ENCODE results near the gene LGALS9.
"Not testable (repeated sequence)": the region's sequence is repeated elsewhere in the genome, so short reads cannot be mapped to it uniquely, and the experiment has no call there.

LGALS9 gene

GRCh38 chr17:27631897-27632725, 1.1 kb downstream of the LGALS9 start:
- peak; percentile 57 for DNase-seq

GRCh38 chr17:27632766-27633165, 1.8 kb downstream of the LGALS9 start:
- DNase-seq: peak; percentile 65

- DNase-seq: peak; percentile 84
Observed at GRCh38 chr17:27633312-27634025, 2.5 kb downstream of the LGALS9 start.

- DNase-seq: no peak
Observed at GRCh38 chr17:27634026-27634335, 3.0 kb downstream of the LGALS9 start.

GRCh38 chr17:27634776-27635175, 3.8 kb downstream of the LGALS9 start:
- DNase-seq: no peak

- DNase-seq: peak; percentile 82
Observed at GRCh38 chr17:27635275-27635823, 4.4 kb downstream of the LGALS9 start.

GRCh38 chr17:27636005-27636520, 5.1 kb downstream of the LGALS9 start:
- DNase-seq: not testable (repeated sequence)

- not testable (repeated sequence) for DNase-seq
Observed at GRCh38 chr17:27637818-27638217, 6.8 kb downstream of the LGALS9 start.

GRCh38 chr17:27638415-27638914, 7.5 kb downstream of the LGALS9 start:
- DNase-seq: not testable (repeated sequence)

GRCh38 chr17:27640790-27641189, 9.8 kb downstream of the LGALS9 start:
- DNase-seq: no peak

GRCh38 chr17:27644586-27644985, 13.6 kb downstream of the LGALS9 start:
- no peak for DNase-seq

- DNase-seq: not testable (repeated sequence)
Observed at GRCh38 chr17:27645621-27646020, 14.6 kb downstream of the LGALS9 start.

GRCh38 chr17:27646232-27646631, 15.2 kb downstream of the LGALS9 start:
- DNase-seq: no peak

- DNase-seq: peak; percentile 85
Observed at GRCh38 chr17:27647765-27648164, 16.8 kb downstream of the LGALS9 start.

GRCh38 chr17:27649111-27649571, 18.2 kb downstream of the LGALS9 start:
- DNase-seq: not testable (repeated sequence)

- no peak for DNase-seq
Observed at GRCh38 chr17:27649929-27650328, 18.9 kb downstream of the LGALS9 start.

GRCh38 chr17:27650836-27651235, 19.8 kb downstream of the LGALS9 start:
- no peak for DNase-seq

- DNase-seq: peak; percentile 82
Observed at GRCh38 chr17:27651411-27652345, 20.7 kb downstream of the LGALS9 start.

- DNase-seq: not testable (repeated sequence)
Observed at GRCh38 chr17:27653449-27653971, 22.5 kb downstream of the LGALS9 start.

GRCh38 chr17:27654136-27654535, 23.1 kb downstream of the LGALS9 start:
- DNase-seq: no peak

- DNase-seq: peak; percentile 93
Observed at GRCh38 chr17:27654654-27655524, 23.9 kb downstream of the LGALS9 start.
